Measurements from ENCODE around the gene CRELD2.

DNA sequence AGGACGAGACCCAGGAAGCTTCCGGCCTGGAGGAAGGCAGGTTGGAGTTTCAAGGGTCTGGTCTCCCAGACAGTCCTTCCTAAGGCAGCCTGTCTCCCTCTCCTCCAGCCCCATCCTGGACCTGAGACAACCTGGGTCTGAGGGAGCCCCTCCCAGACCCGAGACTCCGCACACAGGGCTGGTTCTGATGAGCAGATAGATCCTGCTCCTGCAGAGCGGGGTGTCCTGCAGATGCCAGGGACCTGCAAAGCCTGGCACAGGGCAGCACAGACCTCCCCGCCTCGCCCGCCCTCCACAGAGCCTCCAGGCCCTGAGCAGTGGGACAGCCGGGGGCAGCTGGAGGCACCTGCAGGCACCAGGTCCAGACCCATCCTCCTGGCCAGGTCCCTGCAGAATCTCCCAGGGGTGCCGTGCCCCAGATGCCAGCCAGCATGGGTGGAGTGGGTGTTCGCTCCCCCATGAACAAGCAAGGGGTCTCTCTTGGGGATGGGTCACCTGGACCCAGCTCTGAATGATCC lies 49.9 kb downstream of the CRELD2 start:
- TF ChIP-seq, protein P1, sequence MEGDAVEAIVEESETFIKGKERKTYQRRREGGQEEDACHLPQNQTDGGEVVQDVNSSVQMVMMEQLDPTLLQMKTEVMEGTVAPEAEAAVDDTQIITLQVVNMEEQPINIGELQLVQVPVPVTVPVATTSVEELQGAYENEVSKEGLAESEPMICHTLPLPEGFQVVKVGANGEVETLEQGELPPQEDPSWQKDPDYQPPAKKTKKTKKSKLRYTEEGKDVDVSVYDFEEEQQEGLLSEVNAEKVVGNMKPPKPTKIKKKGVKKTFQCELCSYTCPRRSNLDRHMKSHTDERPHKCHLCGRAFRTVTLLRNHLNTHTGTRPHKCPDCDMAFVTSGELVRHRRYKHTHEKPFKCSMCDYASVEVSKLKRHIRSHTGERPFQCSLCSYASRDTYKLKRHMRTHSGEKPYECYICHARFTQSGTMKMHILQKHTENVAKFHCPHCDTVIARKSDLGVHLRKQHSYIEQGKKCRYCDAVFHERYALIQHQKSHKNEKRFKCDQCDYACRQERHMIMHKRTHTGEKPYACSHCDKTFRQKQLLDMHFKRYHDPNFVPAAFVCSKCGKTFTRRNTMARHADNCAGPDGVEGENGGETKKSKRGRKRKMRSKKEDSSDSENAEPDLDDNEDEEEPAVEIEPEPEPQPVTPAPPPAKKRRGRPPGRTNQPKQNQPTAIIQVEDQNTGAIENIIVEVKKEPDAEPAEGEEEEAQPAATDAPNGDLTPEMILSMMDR (IDR thresholded peaks at IDR 0.05; ENCODE audit: borderline replicate concordance, extremely low read depth, low read length, poor library complexity, severe bottlenecking), result no peak
- TF ChIP-seq EZH2 (IDR thresholded peaks at IDR 0.05; ENCODE audit: borderline replicate concordance, low read depth, low read length, severe bottlenecking), result no peak
